Activated CD4-positive, alpha-beta T cell treated with anti-CD3 and anti-CD28 coated beads, Interleukin-2, amount 50 U/mL, for 48 hours (primary cell): Measurements from ENCODE around the gene PEX14.

Experiments used
- DNase-seq, 2 experiments: peaks; one replicate each; pipeline ENCODE4 v3.0.0-alpha.2; 2020

The PEX14 gene

DNA sequence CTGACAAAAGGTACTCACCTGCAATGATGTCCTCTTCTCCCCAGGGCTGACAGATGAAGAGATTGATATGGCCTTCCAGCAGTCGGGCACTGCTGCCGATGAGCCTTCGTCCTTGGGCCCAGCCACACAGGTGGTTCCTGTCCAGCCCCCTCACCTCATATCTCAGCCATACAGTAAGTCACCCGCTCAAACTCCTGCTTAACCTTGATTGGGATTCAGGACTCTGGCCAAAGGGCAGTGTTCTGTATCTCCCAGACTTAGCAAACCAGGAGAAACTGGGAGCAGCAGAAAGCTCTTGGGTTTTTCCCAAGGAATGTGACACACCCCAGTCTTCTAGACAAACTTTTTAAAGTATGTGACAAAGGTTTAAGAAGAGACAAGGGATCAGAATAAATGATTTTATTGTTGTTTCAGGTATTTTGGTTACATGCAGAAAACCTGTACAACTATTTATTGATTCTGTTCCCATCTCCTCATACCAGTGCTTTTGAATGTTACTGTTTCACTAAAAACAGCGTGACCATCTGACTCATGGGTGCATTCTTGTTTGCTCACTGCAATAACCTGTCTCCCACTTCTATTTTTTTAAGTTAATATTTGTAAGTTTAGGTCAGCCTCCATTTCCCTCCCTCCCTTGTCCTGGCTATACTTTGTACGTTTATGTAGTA lies 124.6 kb downstream of the PEX14 start:
- DNase-seq: no peak

- no peak for DNase-seq
Observed at GRCh38 chr1:10601342-10602070, 126.8 kb downstream of the PEX14 start.

- no peak for DNase-seq
Observed at GRCh38 chr1:10602936-10603335, 128.2 kb downstream of the PEX14 start.

DNA sequence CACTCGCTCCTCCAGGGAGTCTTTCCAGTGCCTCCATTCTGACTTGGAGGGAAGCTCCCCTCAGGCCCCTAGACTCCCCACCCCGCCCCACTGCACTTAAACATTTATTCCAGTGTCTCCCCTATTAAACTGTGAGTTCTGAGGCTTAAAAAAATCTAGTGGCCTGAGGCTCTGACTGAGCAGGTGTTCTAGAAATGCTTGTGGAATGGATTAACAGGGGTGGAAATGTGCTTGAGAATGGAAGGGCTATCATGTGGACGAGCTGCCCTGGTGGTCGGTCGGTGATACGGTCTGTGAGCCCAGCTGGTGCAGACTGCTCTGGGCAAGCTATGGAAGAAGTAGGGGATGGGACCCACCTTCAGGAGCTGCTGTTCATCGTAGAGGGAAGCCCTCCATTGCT lies 130.2 kb downstream of the PEX14 start:
- no peak for DNase-seq

DNA sequence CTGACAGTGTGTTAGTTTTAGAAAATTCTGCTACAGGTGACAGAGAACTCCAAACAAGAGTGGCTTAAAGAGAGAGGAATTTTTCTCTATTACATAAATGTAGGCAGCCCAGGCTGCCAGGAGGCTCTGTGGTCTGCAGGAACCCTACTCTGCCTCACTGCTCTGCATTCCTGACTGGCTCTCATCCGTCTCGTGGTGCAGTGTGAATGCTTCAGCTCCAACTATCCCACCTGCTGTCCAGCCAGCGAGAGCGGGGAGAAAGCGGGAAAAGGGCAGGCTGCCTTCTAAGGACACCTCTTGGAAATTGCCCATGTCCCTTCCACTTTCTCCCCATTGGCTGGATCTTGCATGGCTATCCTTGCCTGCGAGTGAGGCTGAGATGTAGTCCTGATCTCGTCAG lies 131.3 kb downstream of the PEX14 start:
- DNase-seq: no peak

GRCh38 chr1:10607228-10607627 lies 132.5 kb downstream of the PEX14 start:
- DNase-seq: no peak

- DNase-seq: no peak
Observed at GRCh38 chr1:10608690-10609089, 133.9 kb downstream of the PEX14 start.

GRCh38 chr1:10610901-10611600 lies 136.3 kb downstream of the PEX14 start:
- DNase-seq: no peak

DNA sequence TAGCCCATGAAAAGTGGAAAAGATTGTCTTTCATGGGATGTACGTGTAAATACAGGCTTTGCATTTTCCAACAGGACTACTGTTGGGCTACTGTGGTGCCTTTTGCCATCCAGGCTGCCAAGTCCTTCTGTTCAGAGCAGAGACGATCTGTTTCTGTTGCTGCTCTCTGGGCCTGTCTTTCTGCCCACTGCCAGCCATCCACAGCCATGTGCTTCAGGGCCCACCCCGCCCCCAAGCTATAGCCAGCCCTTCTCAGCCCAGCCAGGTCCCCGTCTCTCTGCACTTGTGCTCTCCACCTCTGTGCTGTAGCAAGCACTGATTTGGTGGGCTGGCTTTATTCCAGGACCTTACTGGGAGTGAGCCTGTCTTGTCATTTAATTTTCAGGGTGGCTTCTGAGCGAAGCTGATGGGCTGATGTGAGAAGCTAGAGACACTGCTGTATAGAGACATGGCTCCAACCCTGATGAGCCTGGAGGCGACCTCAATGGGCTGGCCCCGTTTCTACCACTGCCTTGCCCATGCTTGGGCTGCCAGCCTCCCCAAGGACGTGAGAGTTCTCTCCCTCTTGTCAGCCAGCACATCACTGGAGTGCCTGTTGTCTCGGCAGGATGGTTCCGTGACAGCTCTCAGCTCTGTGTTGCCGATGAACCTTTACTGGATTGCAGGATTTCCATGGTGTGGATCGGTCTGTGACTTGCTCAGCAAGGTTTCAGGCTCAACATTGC lies 137.8 kb downstream of the PEX14 start:
- no peak for DNase-seq

GRCh38 chr1:10613340-10613739 lies 138.6 kb downstream of the PEX14 start:
- no peak for DNase-seq

GRCh38 chr1:10613861-10614260 lies 139.1 kb downstream of the PEX14 start:
- DNase-seq: no peak

GRCh38 chr1:10614377-10615225 lies 139.9 kb downstream of the PEX14 start:
- no peak for DNase-seq

- DNase-seq: no peak
Observed at GRCh38 chr1:10615332-10615731, 140.6 kb downstream of the PEX14 start.

GRCh38 chr1:10615932-10616671 lies 141.4 kb downstream of the PEX14 start:
- DNase-seq: no peak

DNA sequence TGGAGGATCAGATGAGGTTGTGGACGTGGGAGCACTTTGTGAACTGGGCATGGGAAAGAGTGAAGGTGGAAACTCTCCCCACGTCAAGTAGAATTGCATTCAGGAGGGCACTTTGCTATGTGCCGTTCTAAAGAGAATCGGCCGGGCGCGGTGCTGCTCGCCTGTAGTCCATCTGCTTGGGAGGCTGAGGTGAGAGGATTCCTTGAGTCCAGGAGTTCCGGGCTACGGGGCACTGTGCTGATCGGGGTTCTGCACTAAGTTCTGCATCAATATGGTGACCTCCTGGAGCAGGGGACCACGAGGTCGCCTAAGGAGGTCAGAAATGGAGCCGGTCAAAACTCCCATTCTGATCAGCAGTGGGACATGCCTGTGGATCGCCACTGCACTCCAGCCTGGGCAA lies 141.9 kb downstream of the PEX14 start:
- no peak for DNase-seq

GRCh38 chr1:10617318-10617717 lies 142.6 kb downstream of the PEX14 start:
- no peak for DNase-seq

GRCh38 chr1:10617931-10618885 lies 143.5 kb downstream of the PEX14 start:
- no peak for DNase-seq

DNA sequence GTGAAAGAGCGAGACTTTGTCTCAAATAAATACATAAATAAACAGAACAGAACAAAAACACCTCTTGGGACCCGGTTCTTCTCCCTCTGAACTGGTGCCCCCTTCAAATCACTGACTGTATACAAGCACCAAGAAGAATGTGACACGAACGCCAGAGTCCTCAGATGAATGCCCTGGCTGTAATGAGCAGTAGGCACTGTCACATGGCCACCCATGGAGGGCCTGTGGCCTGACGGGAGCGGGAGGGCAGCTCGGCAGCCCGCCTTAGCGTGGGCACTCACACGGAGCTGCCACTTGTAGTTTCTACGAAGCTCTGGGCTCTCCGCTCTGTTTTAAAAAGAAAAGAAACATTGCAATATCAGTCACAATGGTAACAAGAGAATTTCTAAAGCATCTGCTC lies 146.0 kb downstream of the PEX14 start:
- no peak for DNase-seq

GRCh38 chr1:10621906-10622305 lies 147.2 kb downstream of the PEX14 start:
- DNase-seq: no peak

- DNase-seq: no peak
Observed at GRCh38 chr1:10622910-10623685, 148.3 kb downstream of the PEX14 start.
